Measurements from ENCODE around the gene ZMYND11.

GRCh38 chr10:188546-188945 is 53.3 kb downstream of the ZMYND11 start:
- TF ChIP-seq CTCF (IDR thresholded peaks at IDR 0.05; ENCODE audit: low read length) (no peak), EZH2 (IDR thresholded peaks at IDR 0.05; ENCODE audit: borderline replicate concordance, low read length) (no peak)

All from OCI-LY1 (cell line).